Liver (tissue), 9 donors: Measurements from ENCODE around the gene BMP6. TPM values are rescaled to one million over a fixed set of nuclear protein-coding genes. Genes with fewer than 3 reads are reported as not detected.

ENCODE experiments used
- DNase-seq: peaks from one replicate; pipeline ENCODE4 v3.0.0-alpha.2; 2017; ENCODE audit warnings: low spot score
- H3K27ac ChIP-seq, 2 donors: one replicate each; pipeline ENCODE4 v1.7.0; 2013; ENCODE audit warnings: inconsistent platforms in 2 of 2, low read length in 2 of 2, control low read depth in 1 of 2, low read depth in 1 of 2, mild to moderate bottlenecking in 1 of 2
- H3K27me3 ChIP-seq, 4 donors: one replicate each; pipeline versions ENCODE4 v1.6.1 to v1.7.0; 2013; ENCODE audit warnings: low read length in 3 of 4, inconsistent platforms in 1 of 4, mild to moderate bottlenecking in 1 of 4, moderate library complexity in 1 of 4; ENCODE audit not compliant: control insufficient read depth in 4 of 4, insufficient read depth in 4 of 4
- H3K36me3 ChIP-seq, 4 donors: one replicate each; pipeline versions ENCODE4 v1.6.1 to v1.7.0; 2013; ENCODE audit warnings: low read length in 3 of 4, mild to moderate bottlenecking in 3 of 4, low read depth in 1 of 4, moderate library complexity in 1 of 4; ENCODE audit not compliant: control insufficient read depth in 4 of 4, insufficient read depth in 3 of 4
- H3K4me1 ChIP-seq, 4 donors: one replicate each; pipeline versions ENCODE4 v1.6.1 to v1.7.0; 2013; ENCODE audit warnings: low read length in 3 of 4, mild to moderate bottlenecking in 3 of 4, moderate library complexity in 1 of 4; ENCODE audit not compliant: control insufficient read depth in 4 of 4, insufficient read depth in 4 of 4
- H3K4me3 ChIP-seq, 3 donors: one replicate each; pipeline versions ENCODE4 v1.6.1 to v1.7.0; 2013; ENCODE audit warnings: low read length in 3 of 3, control low read depth in 1 of 3, low read depth in 1 of 3, mild to moderate bottlenecking in 1 of 3
- H3K9ac ChIP-seq, 2 donors: one replicate each; pipeline ENCODE4 v1.7.0; 2013; ENCODE audit warnings: low read length in 2 of 2, mild to moderate bottlenecking in 2 of 2, moderate library complexity in 2 of 2, control low read depth in 1 of 2, low read depth in 1 of 2
- H3K9me3 ChIP-seq, 4 donors: one replicate each; pipeline versions ENCODE4 v1.6.1 to v1.7.0; 2013; ENCODE audit warnings: low read length in 3 of 4; ENCODE audit not compliant: control insufficient read depth in 4 of 4
- EGR1 ChIP-seq, 2 donors: IDR thresholded peaks; 2 replicates each; pipeline ENCODE4 v1.6.1; 2016 to 2018; ENCODE audit warnings: antibody characterized with exemption in 2 of 2, low read depth in 2 of 2
- FOXA1 ChIP-seq: IDR thresholded peaks from 2 replicates; pipeline ENCODE4 v1.6.1; 2016; ENCODE audit warnings: antibody characterized with exemption
- FOXA2 ChIP-seq: IDR thresholded peaks from 2 replicates; pipeline ENCODE4 v1.6.1; 2016; ENCODE audit warnings: antibody characterized with exemption
- GABPA ChIP-seq, 2 donors: IDR thresholded peaks in 1 of 2; conservative IDR thresholded peaks in 1 of 2; 2 replicates each; pipeline ENCODE4 v1.6.1; 2016; ENCODE audit warnings: antibody characterized with exemption in 2 of 2, mild to moderate bottlenecking in 1 of 2, moderate library complexity in 1 of 2
- HNF4A ChIP-seq, 2 donors: conservative IDR thresholded peaks; 2 replicates each; pipeline ENCODE4 v1.6.1; 2016; ENCODE audit warnings: antibody characterized with exemption in 2 of 2, mild to moderate bottlenecking in 2 of 2
- HNF4G ChIP-seq: IDR thresholded peaks from 2 replicates; pipeline ENCODE4 v1.6.1; 2016; ENCODE audit warnings: antibody characterized with exemption
- JUND ChIP-seq, 2 donors: IDR thresholded peaks; 2 replicates each; pipeline ENCODE4 v1.6.1; 2016; ENCODE audit warnings: antibody characterized with exemption in 2 of 2
- NR2F2 ChIP-seq: IDR thresholded peaks from 2 replicates; pipeline ENCODE4 v1.6.1; 2016; ENCODE audit warnings: antibody characterized with exemption
- RAD21 ChIP-seq, 2 donors: IDR thresholded peaks; 2 replicates each; pipeline ENCODE4 v1.6.1; 2016; ENCODE audit warnings: antibody characterized with exemption in 2 of 2, mild to moderate bottlenecking in 2 of 2
- RXRA ChIP-seq, 2 donors: IDR thresholded peaks; 2 replicates each; pipeline ENCODE4 v1.6.1; 2017 to 2018; ENCODE audit warnings: antibody characterized with exemption in 2 of 2, mild to moderate bottlenecking in 1 of 2
- SP1 ChIP-seq: IDR thresholded peaks from 2 replicates; pipeline ENCODE4 v1.6.1; 2018; ENCODE audit warnings: antibody characterized with exemption, mild to moderate bottlenecking
- TAF1 ChIP-seq: conservative IDR thresholded peaks from 2 replicates; pipeline ENCODE4 v1.6.1; 2016; ENCODE audit warnings: antibody characterized with exemption, mild to moderate bottlenecking
- YY1 ChIP-seq: IDR thresholded peaks from 2 replicates; pipeline ENCODE4 v1.6.1; 2016; ENCODE audit warnings: antibody characterized with exemption, mild to moderate bottlenecking
- WGBS: extraction: QIAGEN DNeasy Blood & Tissue Kit; methylation state at CpG from one replicate; pipeline ENCODE4 v1.1.7; 2013; 5-methylcytosine and 5-hydroxymethylcytosine counted together
- polyA plus RNA-seq, 2 donors: library from polyadenylated mRNA; stranded (reverse) in 1 of 2; unstranded in 1 of 2; fragments of 200-250 nt in 1 of 2; fragments of >200 nt in 1 of 2; fragmentation: Nextera tagmentation in 1 of 2; extraction: Ambion mirVana in 1 of 2; gene quantifications; one replicate each; pipeline versions ENCODE4 v1.2.1 to v1.2.3, GENCODE V29; 2013 to 2015
- total RNA-seq, 2 donors: library from RNA; depleted of rRNA; stranded (reverse); fragments of >200 nt; gene quantifications; one replicate each; pipeline ENCODE4 v1.2.3, GENCODE V29; 2014
- TF ChIP-seq, protein P1 (sequence below): IDR thresholded peaks from 2 replicates; pipeline ENCODE4 v1.6.1; 2016; ENCODE audit warnings: antibody characterized with exemption, mild to moderate bottlenecking
- TF ChIP-seq, protein P2 (sequence below): IDR thresholded peaks from 2 replicates; pipeline ENCODE4 v1.6.1; 2016; ENCODE audit warnings: antibody characterized with exemption
- TF ChIP-seq, protein P3 (sequence below): IDR thresholded peaks from 2 replicates; pipeline ENCODE4 v1.6.1; 2016; ENCODE audit warnings: antibody characterized with exemption
- TF ChIP-seq, protein P4 (sequence below): fragments of 150-350 bp; IDR thresholded peaks from 2 replicates; pipeline ENCODE4 v1.5.1; 2017; ENCODE audit warnings: improper control_type of control experiment, low read depth, low read length; ENCODE audit not compliant: missing input control
- TF ChIP-seq, protein P5 (sequence below): IDR thresholded peaks from 2 replicates; pipeline ENCODE4 v1.6.1; 2016; ENCODE audit warnings: antibody characterized with exemption
- donor health status: healthy.
- donor health status: healthy.
- donor health status: healthy.
- donor health status: healthy.
- donor health status: healthy.

Gene BMP6
- total and polyA plus RNA-seq, 4 donors = 0.57 to 5.9 (median 2.3) TPM

DNA sequence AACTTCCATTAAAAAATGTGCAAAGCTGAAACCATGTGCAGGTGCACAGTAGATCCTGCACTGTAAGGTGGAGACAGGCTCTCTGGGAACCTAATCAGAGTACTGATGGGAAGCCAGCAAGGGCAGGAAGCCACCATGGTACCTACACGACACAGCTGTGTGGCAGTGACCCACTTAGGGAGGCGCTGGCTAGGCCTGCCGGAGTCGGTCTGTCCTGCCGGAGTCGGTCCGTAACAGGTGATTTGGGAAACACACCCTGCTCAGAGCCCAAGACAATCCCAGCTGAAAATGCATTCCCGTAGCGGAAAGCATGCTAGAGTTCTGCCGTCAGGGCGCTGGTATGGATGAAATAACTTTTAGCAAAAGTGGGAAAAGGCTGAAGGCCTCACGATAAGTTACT is 167.4 kb downstream of the BMP6 start:
- 96% methylated on average over 12 of the region's 12 CpGs for WGBS

More for the DNA sequence above, 167.4 kb downstream of the BMP6 start:
- H3K9ac ChIP-seq = no peak overlapping the region
- no peak for TF ChIP-seq NR2F2
- TF ChIP-seq, protein P1, sequence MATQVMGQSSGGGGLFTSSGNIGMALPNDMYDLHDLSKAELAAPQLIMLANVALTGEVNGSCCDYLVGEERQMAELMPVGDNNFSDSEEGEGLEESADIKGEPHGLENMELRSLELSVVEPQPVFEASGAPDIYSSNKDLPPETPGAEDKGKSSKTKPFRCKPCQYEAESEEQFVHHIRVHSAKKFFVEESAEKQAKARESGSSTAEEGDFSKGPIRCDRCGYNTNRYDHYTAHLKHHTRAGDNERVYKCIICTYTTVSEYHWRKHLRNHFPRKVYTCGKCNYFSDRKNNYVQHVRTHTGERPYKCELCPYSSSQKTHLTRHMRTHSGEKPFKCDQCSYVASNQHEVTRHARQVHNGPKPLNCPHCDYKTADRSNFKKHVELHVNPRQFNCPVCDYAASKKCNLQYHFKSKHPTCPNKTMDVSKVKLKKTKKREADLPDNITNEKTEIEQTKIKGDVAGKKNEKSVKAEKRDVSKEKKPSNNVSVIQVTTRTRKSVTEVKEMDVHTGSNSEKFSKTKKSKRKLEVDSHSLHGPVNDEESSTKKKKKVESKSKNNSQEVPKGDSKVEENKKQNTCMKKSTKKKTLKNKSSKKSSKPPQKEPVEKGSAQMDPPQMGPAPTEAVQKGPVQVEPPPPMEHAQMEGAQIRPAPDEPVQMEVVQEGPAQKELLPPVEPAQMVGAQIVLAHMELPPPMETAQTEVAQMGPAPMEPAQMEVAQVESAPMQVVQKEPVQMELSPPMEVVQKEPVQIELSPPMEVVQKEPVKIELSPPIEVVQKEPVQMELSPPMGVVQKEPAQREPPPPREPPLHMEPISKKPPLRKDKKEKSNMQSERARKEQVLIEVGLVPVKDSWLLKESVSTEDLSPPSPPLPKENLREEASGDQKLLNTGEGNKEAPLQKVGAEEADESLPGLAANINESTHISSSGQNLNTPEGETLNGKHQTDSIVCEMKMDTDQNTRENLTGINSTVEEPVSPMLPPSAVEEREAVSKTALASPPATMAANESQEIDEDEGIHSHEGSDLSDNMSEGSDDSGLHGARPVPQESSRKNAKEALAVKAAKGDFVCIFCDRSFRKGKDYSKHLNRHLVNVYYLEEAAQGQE = no peak
- TF ChIP-seq, protein P2, sequence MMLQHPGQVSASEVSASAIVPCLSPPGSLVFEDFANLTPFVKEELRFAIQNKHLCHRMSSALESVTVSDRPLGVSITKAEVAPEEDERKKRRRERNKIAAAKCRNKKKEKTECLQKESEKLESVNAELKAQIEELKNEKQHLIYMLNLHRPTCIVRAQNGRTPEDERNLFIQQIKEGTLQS = no peak
- no peak for TF ChIP-seq RAD21 (IDR thresholded peaks at IDR 0.05)
- TF ChIP-seq JUND (IDR thresholded peaks at IDR 0.05) = no peak
- TF ChIP-seq RXRA (IDR thresholded peaks at IDR 0.05) = no peak
- TF ChIP-seq TAF1 = no peak
- TF ChIP-seq, protein P3, sequence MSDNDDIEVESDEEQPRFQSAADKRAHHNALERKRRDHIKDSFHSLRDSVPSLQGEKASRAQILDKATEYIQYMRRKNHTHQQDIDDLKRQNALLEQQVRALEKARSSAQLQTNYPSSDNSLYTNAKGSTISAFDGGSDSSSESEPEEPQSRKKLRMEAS = no peak
- TF ChIP-seq, protein P4, sequence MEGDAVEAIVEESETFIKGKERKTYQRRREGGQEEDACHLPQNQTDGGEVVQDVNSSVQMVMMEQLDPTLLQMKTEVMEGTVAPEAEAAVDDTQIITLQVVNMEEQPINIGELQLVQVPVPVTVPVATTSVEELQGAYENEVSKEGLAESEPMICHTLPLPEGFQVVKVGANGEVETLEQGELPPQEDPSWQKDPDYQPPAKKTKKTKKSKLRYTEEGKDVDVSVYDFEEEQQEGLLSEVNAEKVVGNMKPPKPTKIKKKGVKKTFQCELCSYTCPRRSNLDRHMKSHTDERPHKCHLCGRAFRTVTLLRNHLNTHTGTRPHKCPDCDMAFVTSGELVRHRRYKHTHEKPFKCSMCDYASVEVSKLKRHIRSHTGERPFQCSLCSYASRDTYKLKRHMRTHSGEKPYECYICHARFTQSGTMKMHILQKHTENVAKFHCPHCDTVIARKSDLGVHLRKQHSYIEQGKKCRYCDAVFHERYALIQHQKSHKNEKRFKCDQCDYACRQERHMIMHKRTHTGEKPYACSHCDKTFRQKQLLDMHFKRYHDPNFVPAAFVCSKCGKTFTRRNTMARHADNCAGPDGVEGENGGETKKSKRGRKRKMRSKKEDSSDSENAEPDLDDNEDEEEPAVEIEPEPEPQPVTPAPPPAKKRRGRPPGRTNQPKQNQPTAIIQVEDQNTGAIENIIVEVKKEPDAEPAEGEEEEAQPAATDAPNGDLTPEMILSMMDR = no peak
- no peak for TF ChIP-seq GABPA (IDR thresholded peaks at IDR 0.05 in 1 of 2, conservative IDR thresholded peaks at IDR 0.05 in 1 of 2)
- no peak for TF ChIP-seq HNF4G
- TF ChIP-seq, protein P5, sequence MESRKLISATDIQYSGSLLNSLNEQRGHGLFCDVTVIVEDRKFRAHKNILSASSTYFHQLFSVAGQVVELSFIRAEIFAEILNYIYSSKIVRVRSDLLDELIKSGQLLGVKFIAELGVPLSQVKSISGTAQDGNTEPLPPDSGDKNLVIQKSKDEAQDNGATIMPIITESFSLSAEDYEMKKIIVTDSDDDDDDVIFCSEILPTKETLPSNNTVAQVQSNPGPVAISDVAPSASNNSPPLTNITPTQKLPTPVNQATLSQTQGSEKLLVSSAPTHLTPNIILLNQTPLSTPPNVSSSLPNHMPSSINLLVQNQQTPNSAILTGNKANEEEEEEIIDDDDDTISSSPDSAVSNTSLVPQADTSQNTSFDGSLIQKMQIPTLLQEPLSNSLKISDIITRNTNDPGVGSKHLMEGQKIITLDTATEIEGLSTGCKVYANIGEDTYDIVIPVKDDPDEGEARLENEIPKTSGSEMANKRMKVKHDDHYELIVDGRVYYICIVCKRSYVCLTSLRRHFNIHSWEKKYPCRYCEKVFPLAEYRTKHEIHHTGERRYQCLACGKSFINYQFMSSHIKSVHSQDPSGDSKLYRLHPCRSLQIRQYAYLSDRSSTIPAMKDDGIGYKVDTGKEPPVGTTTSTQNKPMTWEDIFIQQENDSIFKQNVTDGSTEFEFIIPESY = no peak
- no peak for TF ChIP-seq YY1
- TF ChIP-seq FOXA2 = no peak
- no peak for TF ChIP-seq HNF4A (conservative IDR thresholded peaks at IDR 0.05)
- TF ChIP-seq EGR1 (IDR thresholded peaks at IDR 0.05; ENCODE audit: low read depth in 2 of 2) = no peak
- no peak for TF ChIP-seq FOXA1
- TF ChIP-seq SP1 = no peak
- DNase-seq = no peak
- peaks cover 25 to 93% (median 86%) of the 10 kb centered on the region in 4 donors for H3K36me3 ChIP-seq
- H3K4me3 ChIP-seq = no peak overlapping the region
- no peak overlapping the region for H3K27ac ChIP-seq
- no peaks in the 10 kb centered on the region for H3K4me1 ChIP-seq
- no peaks in the 10 kb centered on the region for H3K27me3 ChIP-seq
- H3K9me3 ChIP-seq = no peaks in the 10 kb centered on the region
